ENCODE results near the gene SRC.
A peak's percentile ranks its signal among the peaks of the same experiment; 100 is the strongest.
"Not testable (repeated sequence)": the region's sequence is repeated elsewhere in the genome, so short reads cannot be mapped to it uniquely, and the experiment has no call there.

The SRC gene

GRCh38 chr20:37363221-37364012, 17.5 kb downstream of the SRC start:
- no peak for DNase-seq (ENCODE audit: low read depth)

- DNase-seq (ENCODE audit: low read depth) = no peak
Measured at GRCh38 chr20:37364013-37364926, 18.3 kb downstream of the SRC start.

GRCh38 chr20:37364927-37365272, 19.0 kb downstream of the SRC start:
- DNase-seq (ENCODE audit: low read depth) = no peak

- no peak for DNase-seq (ENCODE audit: low read depth)
Measured at GRCh38 chr20:37365760-37366638, 20.1 kb downstream of the SRC start.

- no peak for DNase-seq (ENCODE audit: low read depth)
Measured at GRCh38 chr20:37366743-37367142, 20.8 kb downstream of the SRC start.

GRCh38 chr20:37369846-37370245, 23.9 kb downstream of the SRC start:
- no peak for DNase-seq (ENCODE audit: low read depth)

GRCh38 chr20:37371845-37372244, 25.9 kb downstream of the SRC start:
- DNase-seq (ENCODE audit: low read depth) = not testable (repeated sequence)

- no peak for DNase-seq (ENCODE audit: low read depth)
Measured at GRCh38 chr20:37372441-37372840, 26.5 kb downstream of the SRC start.

GRCh38 chr20:37373020-37373598, 27.2 kb downstream of the SRC start:
- DNase-seq (ENCODE audit: low read depth) = no peak

- DNase-seq (ENCODE audit: low read depth) = no peak
Measured at GRCh38 chr20:37375227-37375626, 29.3 kb downstream of the SRC start.

- no peak for DNase-seq (ENCODE audit: low read depth)
Measured at GRCh38 chr20:37376324-37376723, 30.4 kb downstream of the SRC start.

- DNase-seq (ENCODE audit: low read depth) = no peak
Measured at GRCh38 chr20:37376791-37377190, 30.9 kb downstream of the SRC start.

GRCh38 chr20:37377346-37378081, 31.6 kb downstream of the SRC start:
- DNase-seq (ENCODE audit: low read depth) = no peak

GRCh38 chr20:37378420-37378784, 32.5 kb downstream of the SRC start:
- no peak for DNase-seq (ENCODE audit: low read depth)

- DNase-seq (ENCODE audit: low read depth) = peak; percentile 58
Measured at GRCh38 chr20:37378785-37379598, 33.1 kb downstream of the SRC start.

GRCh38 chr20:37379967-37380828, 34.3 kb downstream of the SRC start:
- peak; percentile 76 for DNase-seq (ENCODE audit: low read depth)

- DNase-seq (ENCODE audit: low read depth) = no peak
Measured at GRCh38 chr20:37380864-37381579, 35.1 kb downstream of the SRC start.

- no peak for DNase-seq (ENCODE audit: low read depth)
Measured at GRCh38 chr20:37381621-37382471, 35.9 kb downstream of the SRC start.

Data from iris pigment epithelial cell (primary cell).